Effector memory CD4-positive, alpha-beta T cell (primary cell): Measurements from ENCODE around the gene CCNL2.

Experiments used
- DNase-seq, 3 donors: peaks; one replicate each; pipeline ENCODE4 v3.0.0-alpha.2; 2020
- H3K27ac ChIP-seq: 2 replicates; pipeline ENCODE4 v1.7.0; 2013; ENCODE audit warnings: mild to moderate bottlenecking, low read length, moderate library complexity; ENCODE audit not compliant: insufficient read depth, poor library complexity, severe bottlenecking
- H3K27me3 ChIP-seq: replicated peaks from 2 replicates; pipeline ENCODE4 v1.7.0; 2013; ENCODE audit warnings: mild to moderate bottlenecking, low read length; ENCODE audit not compliant: insufficient read depth, control insufficient read depth, poor library complexity, severe bottlenecking
- H3K36me3 ChIP-seq: 2 replicates; pipeline ENCODE4 v1.7.0; 2013; ENCODE audit warnings: mild to moderate bottlenecking, low read length, moderate library complexity; ENCODE audit not compliant: control insufficient read depth, insufficient read depth
- H3K4me1 ChIP-seq: 2 replicates; pipeline ENCODE4 v1.7.0; 2013; ENCODE audit warnings: low read length, mild to moderate bottlenecking; ENCODE audit not compliant: control insufficient read depth, insufficient read depth, poor library complexity, severe bottlenecking
- H3K4me3 ChIP-seq: 2 replicates; pipeline ENCODE4 v1.7.0; 2013; ENCODE audit warnings: low read length, low read depth, mild to moderate bottlenecking; ENCODE audit not compliant: insufficient read depth, poor library complexity, severe bottlenecking
- H3K9me3 ChIP-seq: 2 replicates; pipeline ENCODE4 v1.7.0; 2013; ENCODE audit warnings: mild to moderate bottlenecking, low read length, moderate library complexity; ENCODE audit not compliant: control insufficient read depth

The CCNL2 gene

GRCh38 chr1:1398677-1399186 is 403 bp downstream of the CCNL2 start:
- Histone ChIP-seq H3K4me3 (peak overlapping the region; percentile 90), H3K36me3 (peaks cover 48% of the 10 kb centered on the region), H3K9me3 (no peaks in the 10 kb centered on the region), H3K27me3 (no peaks in the 10 kb centered on the region), H3K4me1 (peaks cover 28% of the 10 kb centered on the region), H3K27ac (peak overlapping the region; percentile 80)
- DNase-seq: no peak

GRCh38 chr1:1397839-1398523 is 1.2 kb downstream of the CCNL2 start:
- Histone ChIP-seq H3K27ac (peak overlapping the region; percentile 80), H3K4me3 (peak overlapping the region; percentile 90), H3K27me3 (no peaks in the 10 kb centered on the region), H3K9me3 (no peaks in the 10 kb centered on the region), H3K36me3 (peaks cover 51% of the 10 kb centered on the region), H3K4me1 (peaks cover 28% of the 10 kb centered on the region)
- no peak for DNase-seq

GRCh38 chr1:1395166-1395565 is 4.0 kb downstream of the CCNL2 start:
- Histone ChIP-seq H3K4me3 (no peak overlapping the region), H3K36me3 (peaks cover 67% of the 10 kb centered on the region), H3K9me3 (no peaks in the 10 kb centered on the region), H3K27ac (no peak overlapping the region), H3K27me3 (no peaks in the 10 kb centered on the region), H3K4me1 (peaks cover 19% of the 10 kb centered on the region)
- DNase-seq: no peak

GRCh38 chr1:1394116-1394515 is 5.0 kb downstream of the CCNL2 start:
- H3K36me3 ChIP-seq: peaks cover 77% of the 10 kb centered on the region
- no peaks in the 10 kb centered on the region for H3K27me3 ChIP-seq
- H3K4me3 ChIP-seq: no peak overlapping the region
- H3K9me3 ChIP-seq: no peaks in the 10 kb centered on the region
- no peak overlapping the region for H3K27ac ChIP-seq
- no peak for DNase-seq
- H3K4me1 ChIP-seq: peaks cover 14% of the 10 kb centered on the region

GRCh38 chr1:1393428-1393827 is 5.7 kb downstream of the CCNL2 start:
- DNase-seq: no peak
- Histone ChIP-seq H3K36me3 (peaks cover 81% of the 10 kb centered on the region), H3K9me3 (no peaks in the 10 kb centered on the region), H3K27ac (no peak overlapping the region), H3K27me3 (no peaks in the 10 kb centered on the region), H3K4me3 (no peak overlapping the region), H3K4me1 (peaks cover 11% of the 10 kb centered on the region)

GRCh38 chr1:1393014-1393413 is 6.1 kb downstream of the CCNL2 start:
- no peak overlapping the region for H3K27ac ChIP-seq
- no peaks in the 10 kb centered on the region for H3K9me3 ChIP-seq
- no peak for DNase-seq
- peaks cover 83% of the 10 kb centered on the region for H3K36me3 ChIP-seq
- no peak overlapping the region for H3K4me3 ChIP-seq
- no peaks in the 10 kb centered on the region for H3K27me3 ChIP-seq
- peaks cover 7% of the 10 kb centered on the region for H3K4me1 ChIP-seq

GRCh38 chr1:1391225-1391624 is 7.9 kb downstream of the CCNL2 start:
- Histone ChIP-seq H3K4me3 (no peak overlapping the region), H3K9me3 (no peaks in the 10 kb centered on the region), H3K27me3 (no peaks in the 10 kb centered on the region), H3K36me3 (peaks cover 89% of the 10 kb centered on the region), H3K4me1 (no peaks in the 10 kb centered on the region), H3K27ac (no peak overlapping the region)
- no peak for DNase-seq

- peaks cover 94% of the 10 kb centered on the region for H3K36me3 ChIP-seq
Observed at GRCh38 chr1:1390675-1391074, 8.5 kb downstream of the CCNL2 start.

GRCh38 chr1:1388078-1388472 is 11.1 kb downstream of the CCNL2 start:
- no peak overlapping the region for H3K27ac ChIP-seq
- no peaks in the 10 kb centered on the region for H3K4me1 ChIP-seq
- no peak overlapping the region for H3K4me3 ChIP-seq
- no peaks in the 10 kb centered on the region for H3K9me3 ChIP-seq
- peaks cover 74% of the 10 kb centered on the region for H3K36me3 ChIP-seq
- H3K27me3 ChIP-seq: no peaks in the 10 kb centered on the region
- DNase-seq: no peak

More at GRCh38 chr1:1390675-1391074, 8.5 kb downstream of the CCNL2 start:
- H3K27ac ChIP-seq: no peak overlapping the region
- H3K4me3 ChIP-seq: no peak overlapping the region
- H3K27me3 ChIP-seq: no peaks in the 10 kb centered on the region
- H3K4me1 ChIP-seq: no peaks in the 10 kb centered on the region
- no peak for DNase-seq
- no peaks in the 10 kb centered on the region for H3K9me3 ChIP-seq

- Histone ChIP-seq H3K27me3 (no peaks in the 10 kb centered on the region), H3K4me1 (no peaks in the 10 kb centered on the region), H3K27ac (no peak overlapping the region), H3K9me3 (no peaks in the 10 kb centered on the region), H3K4me3 (no peak overlapping the region), H3K36me3 (peaks cover 67% of the 10 kb centered on the region)
- no peak for DNase-seq
Observed at GRCh38 chr1:1387098-1388077, 11.7 kb downstream of the CCNL2 start.
